ENCODE measurements around the gene CFAP61.

CFAP61 gene

GRCh38 chr20:20366876-20367574 lies 314.7 kb downstream of the CFAP61 start:
- DNase-seq (ENCODE audit: low spot score) = no peak

GRCh38 chr20:20367575-20368417 lies 315.5 kb downstream of the CFAP61 start, which contains the start of gene INSM1:
INSM1 (plus strand) TSS chr20:20368104; CDS start chr20:20368268, 164 bp downstream.
- DNase-seq (ENCODE audit: low spot score) = peak; percentile 57

- DNase-seq (ENCODE audit: low spot score) = peak; percentile 39
These were observed 316.3 kb downstream of the CFAP61 start for GRCh38 chr20:20368418-20369249.

GRCh38 chr20:20369250-20370093 lies 317.1 kb downstream of the CFAP61 start:
- peak; percentile 39 for DNase-seq (ENCODE audit: low spot score)

- no peak for DNase-seq (ENCODE audit: low spot score)
These were observed 317.8 kb downstream of the CFAP61 start for GRCh38 chr20:20370094-20370575.

GRCh38 chr20:20371083-20371482 lies 318.8 kb downstream of the CFAP61 start:
- no peak for DNase-seq (ENCODE audit: low spot score)

- DNase-seq (ENCODE audit: low spot score) = no peak
These were observed 319.3 kb downstream of the CFAP61 start for GRCh38 chr20:20371681-20372080.

GRCh38 chr20:20373091-20373571 lies 320.8 kb downstream of the CFAP61 start:
- DNase-seq (ENCODE audit: low spot score) = no peak

- DNase-seq (ENCODE audit: low spot score) = no peak
These were observed 323.5 kb downstream of the CFAP61 start for GRCh38 chr20:20375862-20376261.

GRCh38 chr20:20386192-20386591 lies 333.9 kb downstream of the CFAP61 start:
- no peak for DNase-seq (ENCODE audit: low spot score)

GRCh38 chr20:20390393-20390792 lies 338.1 kb downstream of the CFAP61 start:
- DNase-seq (ENCODE audit: low spot score) = no peak

- DNase-seq (ENCODE audit: low spot score) = no peak
These were observed 338.8 kb downstream of the CFAP61 start for GRCh38 chr20:20391115-20391514.

GRCh38 chr20:20391766-20392165 lies 339.4 kb downstream of the CFAP61 start:
- DNase-seq (ENCODE audit: low spot score) = no peak

GRCh38 chr20:20393207-20394120 lies 341.1 kb downstream of the CFAP61 start:
- DNase-seq (ENCODE audit: low spot score) = no peak

GRCh38 chr20:20395087-20395486 lies 342.8 kb downstream of the CFAP61 start:
- DNase-seq (ENCODE audit: low spot score) = no peak

GRCh38 chr20:20395903-20396568 lies 343.7 kb downstream of the CFAP61 start:
- no peak for DNase-seq (ENCODE audit: low spot score)

GRCh38 chr20:20396794-20397193 lies 344.5 kb downstream of the CFAP61 start:
- no peak for DNase-seq (ENCODE audit: low spot score)

GRCh38 chr20:20398123-20398522 lies 345.8 kb downstream of the CFAP61 start:
- no peak for DNase-seq (ENCODE audit: low spot score)

All from germinal center (tissue), 1 donor.